Vagina (tissue), 2 donors: ENCODE data around the gene DPP6. TPM values are rescaled to one million over a fixed set of nuclear protein-coding genes. Genes with fewer than 3 reads are reported as not detected.

Source experiments
- DNase-seq, 2 donors: peaks; one replicate each; pipeline ENCODE4 v3.0.0-alpha.2; 2017; ENCODE audit errors: extremely low spot score in 2 of 2
- H3K27ac ChIP-seq: fragments of 200-600 bp; sonication (generic); one replicate; pipeline ENCODE4 v1.5.1; 2019
- H3K27me3 ChIP-seq: fragments of 200-600 bp; sonication (generic); one replicate; pipeline ENCODE4 v1.5.1; 2019
- H3K36me3 ChIP-seq, 2 donors: fragments of 200-600 bp; sonication (generic); one replicate each; pipeline ENCODE4 v1.5.1; 2017 to 2019
- H3K4me1 ChIP-seq: fragments of 200-600 bp; sonication (generic); one replicate; pipeline ENCODE4 v1.5.1; 2019
- H3K4me3 ChIP-seq, 2 donors: fragments of 200-600 bp; sonication (generic); 1 replicate in 1 of 2; 2 replicates in 1 of 2; pipeline ENCODE4 v1.5.1; 2016 to 2019
- H3K9me3 ChIP-seq: fragments of 200-600 bp; sonication (generic); one replicate; pipeline ENCODE4 v1.5.1; 2019
- CTCF ChIP-seq, 3 experiments: fragments of 450-650 bp in 2 of 3; fragments of 200-600 bp in 1 of 3; sonication (generic) in 1 of 3; IDR thresholded peaks; one replicate each; pipeline ENCODE4 v1.5.1; 2017 to 2019; ENCODE audit warnings: antibody characterized with exemption in 3 of 3, mild to moderate bottlenecking in 2 of 3, moderate library complexity in 2 of 3
- POLR2A ChIP-seq, 2 donors: fragments of 450-650 bp; IDR thresholded peaks; one replicate each; pipeline ENCODE4 v1.6.1; 2017; ENCODE audit warnings: antibody characterized with exemption in 2 of 2, mild to moderate bottlenecking in 2 of 2, moderate library complexity in 2 of 2
- POLR2AphosphoS5 ChIP-seq, 2 donors: sonication (generic); formaldehyde crosslinking; IDR thresholded peaks; one replicate each; pipeline ENCODE4 v1.9.0; 2017; ENCODE audit warnings: antibody characterized with exemption in 2 of 2, mild to moderate bottlenecking in 2 of 2, low read depth in 1 of 2; ENCODE audit not compliant: insufficient read depth in 1 of 2
- intact Hi-C: fragments of 100-400 bp; cut with DNase I; formaldehyde crosslinking; loops from one replicate; pipeline ENCODE4 v1.15.1; 2023
- total RNA-seq: library from RNA; depleted of rRNA; stranded (reverse); fragments of >200 nt; gene quantifications from one replicate; pipeline ENCODE4 v1.2.3, GENCODE V29; 2016

DPP6 gene
- total RNA-seq, 1 donor from 2014 or later: 7.9 TPM

GRCh38 chr7:154871507-154871906, 819.3 kb downstream of the DPP6 start:
- Histone ChIP-seq H3K4me3 (no peak overlapping the region), H3K36me3 (no peaks in the 10 kb centered on the region), H3K27ac (no peak overlapping the region), H3K27me3 (no peaks in the 10 kb centered on the region), H3K4me1 (no peaks in the 10 kb centered on the region), H3K9me3 (no peaks in the 10 kb centered on the region)
- TF ChIP-seq POLR2A (IDR thresholded peaks at IDR 0.05): no peak
- TF ChIP-seq CTCF (IDR thresholded peaks at IDR 0.05): no peak
- no peak for TF ChIP-seq POLR2AphosphoS5 (IDR thresholded peaks at IDR 0.05; ENCODE audit: insufficient read depth in 1 of 2, low read depth in 1 of 2)
- DNase-seq: no peak
- intact Hi-C loops: no loop called here

- Histone ChIP-seq H3K4me3 (no peak overlapping the region), H3K27ac (no peak overlapping the region), H3K27me3 (no peaks in the 10 kb centered on the region), H3K9me3 (no peaks in the 10 kb centered on the region), H3K4me1 (no peaks in the 10 kb centered on the region), H3K36me3 (no peaks in the 10 kb centered on the region)
- DNase-seq: no peak
- intact Hi-C loops: no loop called here
- no peak for TF ChIP-seq POLR2A (IDR thresholded peaks at IDR 0.05)
- TF ChIP-seq POLR2AphosphoS5 (IDR thresholded peaks at IDR 0.05; ENCODE audit: insufficient read depth in 1 of 2, low read depth in 1 of 2): no peak
- no peak for TF ChIP-seq CTCF (IDR thresholded peaks at IDR 0.05)
Measured at GRCh38 chr7:154871928-154872750, 819.9 kb downstream of the DPP6 start.

DNA sequence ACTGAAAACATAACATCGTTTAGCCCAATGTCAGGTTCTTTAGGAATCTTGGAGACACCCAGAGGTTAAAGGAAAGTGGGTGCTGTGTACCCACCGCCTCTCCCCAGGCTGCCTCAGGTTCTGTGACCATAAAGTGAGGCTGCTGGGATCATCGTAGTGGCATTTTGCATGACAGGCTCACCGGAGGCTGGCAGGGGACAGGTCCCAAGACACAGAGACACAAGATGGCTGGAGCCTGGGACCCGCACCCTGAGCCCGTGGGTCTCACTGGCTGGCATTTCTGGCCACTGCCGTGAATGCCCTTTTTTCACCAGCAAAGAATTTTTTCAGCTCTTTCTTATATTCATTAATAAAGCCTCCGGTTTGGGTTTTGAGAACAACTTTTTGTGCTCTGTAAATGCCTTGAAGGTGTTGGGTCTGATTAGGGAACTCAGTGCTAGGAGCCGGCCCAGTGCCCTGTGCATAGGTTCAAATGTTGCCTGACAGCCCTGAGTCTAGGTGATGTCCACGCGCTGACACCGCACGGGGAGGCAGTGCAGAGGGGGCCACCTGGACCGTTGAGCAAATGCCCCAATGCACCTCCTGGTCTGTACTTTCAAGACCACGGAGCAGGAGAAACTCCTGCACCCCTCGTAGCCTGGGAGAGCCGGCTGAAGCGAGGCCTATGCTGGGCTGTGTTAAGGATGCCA, 820.8 kb downstream of the DPP6 start:
- H3K27me3 ChIP-seq: no peaks in the 10 kb centered on the region
- intact Hi-C loops: no loop called here
- no peak overlapping the region for H3K4me3 ChIP-seq
- H3K27ac ChIP-seq: no peak overlapping the region
- H3K36me3 ChIP-seq: no peaks in the 10 kb centered on the region
- no peaks in the 10 kb centered on the region for H3K4me1 ChIP-seq
- DNase-seq: no peak
- H3K9me3 ChIP-seq: no peaks in the 10 kb centered on the region
- no peak for TF ChIP-seq POLR2AphosphoS5 (IDR thresholded peaks at IDR 0.05; ENCODE audit: insufficient read depth in 1 of 2, low read depth in 1 of 2)
- TF ChIP-seq CTCF (IDR thresholded peaks at IDR 0.05): no peak
- no peak for TF ChIP-seq POLR2A (IDR thresholded peaks at IDR 0.05)

DNA sequence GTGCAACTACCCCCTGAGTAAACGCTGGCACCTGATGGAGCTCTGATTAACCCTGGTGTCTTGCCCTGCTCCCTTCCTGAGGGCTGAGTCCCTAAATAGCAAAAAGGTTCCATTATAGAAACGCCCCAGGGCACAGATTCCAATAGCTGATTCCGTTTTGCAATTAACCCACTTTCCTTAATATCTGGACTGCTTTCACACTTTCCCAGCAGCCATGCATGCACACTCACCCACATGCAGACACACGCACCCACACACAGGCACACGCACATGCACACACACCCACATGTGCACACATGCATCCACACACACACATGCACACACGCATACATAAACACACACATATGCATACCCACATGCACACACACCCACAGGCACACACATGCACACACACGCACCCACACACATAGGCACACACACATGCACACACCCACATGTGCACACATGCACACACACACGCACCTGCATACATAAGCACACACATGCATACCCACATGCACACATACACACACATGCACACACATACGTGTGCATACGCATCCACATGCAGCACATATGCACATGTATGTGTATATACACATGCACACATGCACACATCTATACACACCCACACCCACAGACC, 821.4 kb downstream of the DPP6 start:
- intact Hi-C loops: no loop called here
- DNase-seq: no peak
- H3K4me3 ChIP-seq: no peak overlapping the region
- no peak overlapping the region for H3K27ac ChIP-seq
- H3K27me3 ChIP-seq: no peaks in the 10 kb centered on the region
- no peaks in the 10 kb centered on the region for H3K9me3 ChIP-seq
- TF ChIP-seq POLR2AphosphoS5 (IDR thresholded peaks at IDR 0.05; ENCODE audit: insufficient read depth in 1 of 2, low read depth in 1 of 2) (no peak), POLR2A (IDR thresholded peaks at IDR 0.05) (no peak), CTCF (IDR thresholded peaks at IDR 0.05) (no peak)
- H3K4me1 ChIP-seq: no peaks in the 10 kb centered on the region
- H3K36me3 ChIP-seq: no peaks in the 10 kb centered on the region
